DMS153 treated with DMSO at 0.1 percent for 48 hours (cell line): ENCODE data around the gene CDC25A.

Experiments used
- DNase-seq: peaks from one replicate; lab custom pipeline; 2025; ENCODE audit not compliant: unreplicated experiment; lab: John Stamatoyannopoulos, UW

Gene CDC25A

GRCh38 chr3:48196611-48197010 lies 8.4 kb upstream of the CDC25A start:
- no peak for DNase-seq

DNA sequence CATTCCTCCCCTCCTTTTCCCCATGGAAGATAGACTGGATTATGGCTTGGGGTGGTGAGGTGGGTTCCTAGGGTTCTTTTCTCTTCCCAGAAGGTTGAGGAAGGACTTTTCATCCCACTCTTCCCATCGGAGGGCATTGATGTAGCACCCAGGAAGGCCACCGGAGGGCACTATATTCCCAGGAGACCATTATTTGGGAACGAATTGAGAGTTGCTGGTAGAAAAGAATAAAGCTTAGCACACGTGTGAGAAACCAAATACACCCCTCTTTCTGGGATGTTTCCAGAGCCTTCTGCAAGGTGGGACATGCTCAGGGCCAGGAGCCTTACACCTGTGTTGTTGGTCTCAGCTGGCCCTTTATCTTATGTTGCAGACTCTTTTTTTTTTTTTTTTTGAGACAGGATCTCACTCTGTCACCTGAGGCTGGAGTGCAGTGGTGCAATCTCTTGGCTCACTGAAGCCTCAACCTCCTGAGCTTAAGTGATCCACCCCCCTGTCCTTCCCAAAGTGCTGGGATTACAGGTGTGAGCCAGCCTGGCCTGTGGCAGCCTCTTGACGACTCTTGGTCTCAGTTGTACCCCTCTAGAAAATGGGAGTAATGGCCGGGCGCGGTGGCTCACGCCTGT lies 6.3 kb upstream of the CDC25A start:
- DNase-seq, result no peak

DNA sequence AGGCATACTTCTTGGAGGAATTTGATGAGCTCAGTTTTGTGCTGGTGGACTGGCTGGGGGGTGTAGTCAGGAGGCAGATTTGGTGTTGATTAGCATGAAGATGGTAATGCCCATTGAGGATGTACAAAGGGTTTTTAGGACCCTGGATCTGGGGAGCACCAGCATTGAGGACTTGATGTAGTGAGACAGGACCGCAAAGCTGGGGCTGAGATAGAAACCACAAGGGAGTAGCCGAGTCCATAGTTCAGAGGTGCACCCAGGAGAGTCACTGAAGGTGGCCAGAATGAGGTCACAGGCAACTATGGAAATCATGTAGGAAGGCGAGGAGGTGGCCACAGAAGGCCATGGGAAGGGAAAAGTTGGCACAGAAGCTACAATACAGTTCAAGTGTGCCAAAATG lies 2.7 kb upstream of the CDC25A start:
- no peak for DNase-seq

GRCh38 chr3:48189321-48189720 lies 1.1 kb upstream of the CDC25A start:
- DNase-seq, result no peak

DNA sequence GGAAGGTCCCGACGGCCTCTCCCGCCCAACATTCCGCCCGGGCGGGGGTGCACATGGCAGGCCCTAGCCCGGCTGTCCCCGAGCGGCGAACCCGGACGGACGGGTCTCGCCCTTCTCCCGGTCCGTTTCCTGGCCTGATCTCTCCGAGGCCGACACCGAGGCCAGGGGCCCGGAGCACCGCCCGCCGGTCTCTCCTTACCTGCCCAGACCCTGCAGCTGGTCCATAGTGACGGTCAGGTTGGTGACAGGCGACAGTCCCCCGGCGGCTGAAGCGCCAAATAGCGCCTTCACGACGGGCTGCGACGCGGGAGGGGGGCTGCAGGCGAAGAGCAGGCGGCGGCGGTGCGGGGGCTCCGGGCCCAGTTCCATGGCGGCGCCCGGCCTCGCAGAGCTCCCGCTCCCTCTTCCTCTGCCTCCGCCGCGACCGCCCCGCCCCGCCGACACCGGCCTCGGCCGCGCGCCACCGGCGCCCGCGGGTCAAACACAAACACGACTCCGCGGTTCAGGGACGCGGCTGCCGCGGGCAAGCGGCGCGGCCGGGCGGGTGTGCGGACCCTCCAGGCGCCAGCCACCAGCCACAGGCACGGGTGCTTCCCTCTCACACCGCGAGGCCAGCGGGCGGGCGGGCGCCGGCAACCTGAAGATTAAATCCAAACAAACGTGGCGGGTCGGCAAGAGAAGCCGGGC lies 495 bp downstream of the CDC25A start:
- no peak for DNase-seq

DNA sequence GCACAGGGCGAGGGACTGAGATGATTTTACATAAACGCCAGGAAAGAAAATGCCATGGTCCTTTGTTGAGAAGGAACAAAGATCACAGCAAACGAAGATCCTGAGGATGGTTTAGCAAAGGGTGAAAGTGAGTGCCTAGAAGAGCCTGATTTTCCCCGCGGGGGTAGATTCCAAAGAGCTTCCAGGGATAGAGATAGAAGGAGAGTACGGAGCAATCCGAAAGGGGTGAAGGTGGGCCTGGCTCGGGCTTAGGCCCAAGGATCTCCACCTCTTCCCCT lies 977 bp downstream of the CDC25A start:
- no peak for DNase-seq

DNA sequence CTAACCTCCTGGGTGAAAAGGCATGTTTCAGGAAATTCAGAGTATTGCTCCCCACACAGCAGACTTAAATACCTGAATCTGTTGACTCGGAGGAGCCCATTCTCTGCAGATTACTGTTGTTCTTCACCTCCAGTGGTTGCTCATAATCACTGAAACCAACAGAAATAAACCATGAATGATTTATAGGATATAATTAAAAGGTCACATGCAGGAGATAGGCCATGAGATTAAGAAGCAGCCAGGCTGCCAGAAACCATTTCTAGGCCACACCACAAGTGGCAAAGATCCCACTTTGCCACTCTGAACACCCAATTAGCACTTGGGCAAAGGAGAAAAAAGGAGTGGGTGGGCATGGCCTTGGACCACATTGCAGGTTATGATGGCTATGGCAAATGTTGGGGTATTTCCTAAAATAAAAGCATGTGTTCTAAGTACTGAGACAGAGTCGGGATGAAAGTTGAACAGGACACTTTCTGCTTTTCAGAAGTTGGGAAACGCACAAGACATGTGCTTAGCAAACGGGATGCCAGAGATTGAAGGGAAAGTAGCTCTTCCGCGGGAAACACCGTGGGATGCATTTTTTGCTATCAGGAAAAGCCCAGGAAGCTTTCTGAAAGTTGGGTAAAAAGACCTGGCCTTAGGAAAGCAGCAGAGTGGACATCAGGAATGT lies 1.5 kb downstream of the CDC25A start:
- DNase-seq, result no peak

DNA sequence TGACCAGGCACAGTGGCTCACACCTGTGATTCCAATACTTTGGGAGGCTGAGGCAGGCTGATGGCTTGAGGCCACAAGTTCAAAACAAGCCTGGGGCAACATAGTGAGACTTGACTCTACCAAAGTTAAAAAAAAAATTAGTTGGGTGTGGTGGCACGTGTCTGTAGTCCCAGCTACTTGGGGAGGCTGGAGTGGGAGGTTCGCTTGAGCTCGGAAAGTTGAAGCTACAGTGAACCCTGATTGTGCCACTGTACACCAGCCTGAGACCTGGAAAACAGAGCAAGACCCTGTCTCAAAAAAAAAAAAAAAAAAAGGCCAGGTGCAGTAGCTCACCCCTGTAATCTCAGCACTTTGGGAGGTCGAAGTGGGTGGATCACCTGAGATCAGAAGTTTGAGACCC lies 3.1 kb downstream of the CDC25A start:
- no peak for DNase-seq

- DNase-seq, result no peak
These were observed 3.9 kb downstream of the CDC25A start for GRCh38 chr3:48184299-48184698.

DNA sequence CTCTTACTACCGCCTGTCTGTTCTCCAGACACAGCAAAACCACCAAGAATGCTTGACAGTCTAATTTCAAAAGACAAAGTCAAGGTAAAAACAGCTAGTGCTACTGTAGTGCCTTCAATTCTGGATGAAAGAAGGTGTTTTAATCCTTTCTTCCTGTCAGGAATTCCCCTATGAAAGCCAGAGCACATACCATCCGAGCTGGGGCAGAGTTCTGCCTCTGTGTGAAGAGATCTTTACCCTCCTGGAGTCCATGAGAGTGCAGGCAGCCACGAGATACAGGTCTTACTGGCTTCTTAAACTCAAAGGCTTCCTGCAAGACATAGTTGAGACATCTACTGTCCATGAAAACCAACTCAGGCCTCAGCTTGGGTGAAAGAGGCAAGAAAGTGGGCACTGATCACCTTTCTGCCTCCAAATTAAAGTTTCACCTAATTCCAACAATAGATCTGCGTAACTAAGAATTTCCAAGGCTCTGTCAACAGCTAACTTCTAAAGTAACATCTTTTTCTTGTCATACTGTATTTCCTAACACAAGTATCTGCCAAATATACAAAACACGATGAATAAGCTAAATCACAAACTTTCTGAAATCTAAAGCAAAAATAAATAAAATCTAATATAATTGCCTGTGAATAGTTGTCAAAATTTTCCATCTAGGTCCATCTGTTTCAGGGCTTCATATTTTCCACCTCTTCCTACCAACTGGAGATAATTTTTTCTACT lies 7.5 kb downstream of the CDC25A start:
- no peak for DNase-seq

DNA sequence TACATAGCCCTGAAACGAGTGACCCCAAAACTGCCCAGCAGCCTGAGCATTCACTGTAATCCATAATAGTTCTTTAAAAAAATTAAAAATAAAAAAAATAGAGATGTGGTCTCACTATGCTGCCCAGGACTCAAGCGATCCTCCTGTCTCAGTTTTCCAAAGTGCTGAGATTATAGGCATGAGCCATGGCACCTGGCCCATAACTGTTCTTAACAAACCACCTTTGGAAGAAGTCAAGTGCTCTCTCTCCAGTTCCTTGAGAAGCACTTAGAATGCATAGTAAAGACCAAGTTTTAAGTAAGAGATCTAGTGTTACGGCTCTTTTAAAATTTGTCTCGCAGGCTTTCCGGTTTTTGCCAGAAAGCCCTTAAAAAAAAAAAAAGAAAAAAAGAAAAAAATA lies 8.2 kb downstream of the CDC25A start:
- DNase-seq, result no peak

- no peak for DNase-seq
These were observed 10.1 kb downstream of the CDC25A start for GRCh38 chr3:48178072-48178471.

DNA sequence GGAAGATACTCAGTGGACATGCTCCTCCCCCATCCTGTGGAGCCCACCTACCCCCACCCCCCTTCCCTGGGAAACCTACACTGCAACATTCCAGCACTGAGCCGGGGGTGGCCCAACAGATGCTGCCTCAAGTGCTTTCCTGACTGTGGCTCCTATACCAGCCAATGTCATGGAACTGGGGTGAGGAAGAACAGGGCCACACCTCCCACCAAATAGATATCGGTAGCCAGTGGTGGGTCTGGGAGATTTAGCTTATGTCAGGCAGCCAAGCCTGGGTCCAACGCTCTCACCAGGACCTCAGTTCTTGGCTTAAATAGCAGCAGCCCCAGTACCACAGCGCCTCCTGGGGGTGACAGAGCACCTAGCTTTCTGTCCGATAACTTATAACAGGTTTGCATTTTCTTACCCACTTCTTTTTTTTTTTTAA lies 30.3 kb downstream of the CDC25A start:
- no peak for DNase-seq

- DNase-seq, result no peak
These were observed 30.9 kb downstream of the CDC25A start for GRCh38 chr3:48157202-48157840.

- DNase-seq, result no peak
These were observed 32.1 kb downstream of the CDC25A start for GRCh38 chr3:48156163-48156562.

DNA sequence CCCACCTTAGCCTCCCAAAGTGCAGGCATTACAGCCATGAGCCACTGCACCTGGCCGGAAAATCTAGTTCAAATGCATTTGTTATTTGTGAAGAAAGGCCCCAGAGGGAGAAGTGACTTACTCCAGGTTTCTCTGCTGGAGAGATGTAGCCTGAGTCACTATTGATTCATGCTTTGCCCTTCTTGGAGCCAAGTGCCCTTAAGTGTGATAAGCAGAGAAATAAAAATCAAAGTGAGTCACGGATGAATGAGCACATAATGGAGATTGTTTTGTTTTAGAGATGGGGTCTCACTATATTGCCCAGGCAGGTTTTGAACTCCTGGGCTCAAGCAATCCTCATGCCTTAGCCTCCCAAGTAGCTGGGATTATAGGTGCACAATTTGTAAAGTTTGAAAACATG lies 33.1 kb downstream of the CDC25A start:
- no peak for DNase-seq

DNA sequence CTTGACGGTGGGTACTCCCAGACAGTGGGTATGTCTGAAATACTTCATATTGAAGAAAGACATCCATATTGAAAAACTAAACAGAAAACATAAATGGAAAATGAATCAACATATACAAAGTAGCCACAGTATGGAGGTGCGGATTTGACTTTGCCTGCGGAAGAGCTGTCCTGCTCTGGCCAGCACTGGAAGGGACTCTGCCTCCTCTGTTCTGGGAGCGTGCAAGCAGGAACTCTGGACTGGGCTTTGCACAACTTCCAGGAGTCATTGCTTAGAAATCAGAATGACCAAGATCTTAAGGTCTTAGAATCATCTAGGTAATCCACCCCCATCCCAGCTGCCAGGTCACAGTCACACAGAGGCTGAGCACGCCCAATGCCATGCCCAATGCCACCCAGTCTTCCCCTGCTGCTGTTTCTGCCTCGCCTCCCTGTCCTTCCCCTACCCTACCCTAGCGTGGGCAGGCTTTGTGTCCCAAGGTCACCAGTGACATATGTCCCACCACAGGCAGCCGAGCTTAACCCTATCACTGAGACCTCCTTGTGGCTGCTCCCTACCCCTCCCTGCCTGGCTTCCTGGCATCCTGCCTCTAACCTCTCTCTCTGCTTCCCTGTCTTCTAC lies 36.3 kb downstream of the CDC25A start:
- no peak for DNase-seq

DNA sequence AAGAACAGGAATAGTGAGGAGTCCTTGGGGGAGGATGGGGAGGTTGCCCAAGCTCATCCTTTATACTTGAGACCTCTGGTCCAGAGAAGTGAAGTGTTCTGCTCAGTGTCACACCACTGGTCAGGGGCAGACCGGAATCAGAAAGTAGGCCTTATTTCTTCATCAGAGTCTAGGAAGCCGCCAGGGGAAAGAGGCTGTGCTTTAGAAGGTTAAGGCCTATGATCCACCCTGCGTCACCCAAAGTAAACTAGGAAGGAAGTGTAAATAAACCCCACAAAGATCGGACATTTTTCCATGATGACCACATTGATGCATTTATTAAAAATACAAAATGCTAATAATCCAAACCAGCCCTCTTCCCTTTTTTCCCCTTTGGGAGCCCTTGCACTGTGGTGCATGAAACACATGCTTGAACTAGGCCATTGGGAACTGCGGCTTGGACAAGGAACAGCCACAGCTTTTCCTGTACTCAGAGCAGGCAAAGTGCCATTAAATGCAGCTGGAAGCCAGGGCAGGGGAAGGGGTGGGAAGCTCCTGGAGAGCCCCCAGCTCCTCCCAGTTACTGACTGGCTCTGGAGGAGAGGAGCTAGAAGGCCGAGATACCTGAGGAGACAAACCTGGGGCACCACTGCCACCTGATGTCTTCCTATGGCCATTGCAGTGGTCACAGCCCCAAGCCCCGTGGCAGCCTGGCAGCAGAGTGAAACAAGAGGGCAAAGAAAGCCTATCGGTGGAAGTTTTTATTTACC lies 37.0 kb downstream of the CDC25A start:
- peak; percentile 27 for DNase-seq

GRCh38 chr3:48143992-48144391 lies 44.2 kb downstream of the CDC25A start:
- DNase-seq, result no peak

GRCh38 chr3:48143567-48143966 lies 44.6 kb downstream of the CDC25A start:
- no peak for DNase-seq
